Measurements from ENCODE around the gene GRM7.

Gene GRM7

DNA sequence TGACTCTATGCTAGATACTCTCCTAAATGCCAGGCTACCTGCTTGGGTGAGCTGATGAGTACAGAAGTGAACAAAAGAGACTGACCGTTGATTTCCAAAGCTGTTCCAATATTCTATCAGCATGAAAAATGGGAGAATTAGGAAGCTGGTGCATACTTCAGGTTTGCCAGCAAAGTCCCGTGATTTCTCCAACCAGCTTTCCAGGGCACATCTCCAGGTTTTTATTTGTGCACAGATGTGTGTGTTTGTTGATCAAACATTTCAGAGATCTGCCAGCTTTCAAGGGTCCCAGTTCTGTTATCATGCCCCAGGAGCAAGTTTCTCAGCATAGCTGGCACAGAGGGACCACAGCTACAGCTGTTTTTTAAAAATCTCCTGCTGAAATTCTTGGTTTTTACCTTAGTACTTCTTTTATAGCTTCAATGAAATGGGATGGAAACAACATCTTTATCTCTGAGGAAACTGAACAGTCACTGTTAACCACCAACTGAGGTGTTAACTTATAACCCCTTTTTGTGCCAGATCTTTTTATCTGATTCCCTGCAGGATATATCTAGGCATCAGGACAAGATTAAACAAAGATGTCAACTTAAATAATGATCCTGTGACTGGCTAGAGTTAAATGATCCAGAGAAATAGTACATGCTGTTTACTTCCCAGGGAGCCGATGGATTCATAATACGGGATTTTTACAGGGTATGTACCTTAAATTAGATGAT lies 380.8 kb downstream of the GRM7 start:
- no peak for DNase-seq (ENCODE audit: low spot score)

- no peak for DNase-seq (ENCODE audit: low spot score)
These were observed 381.4 kb downstream of the GRM7 start for GRCh38 chr3:7242303-7242635.

GRCh38 chr3:7249493-7250076 lies 388.7 kb downstream of the GRM7 start:
- DNase-seq (ENCODE audit: low spot score), result no peak

GRCh38 chr3:7254251-7254650 lies 393.3 kb downstream of the GRM7 start:
- no peak for DNase-seq (ENCODE audit: low spot score)

DNA sequence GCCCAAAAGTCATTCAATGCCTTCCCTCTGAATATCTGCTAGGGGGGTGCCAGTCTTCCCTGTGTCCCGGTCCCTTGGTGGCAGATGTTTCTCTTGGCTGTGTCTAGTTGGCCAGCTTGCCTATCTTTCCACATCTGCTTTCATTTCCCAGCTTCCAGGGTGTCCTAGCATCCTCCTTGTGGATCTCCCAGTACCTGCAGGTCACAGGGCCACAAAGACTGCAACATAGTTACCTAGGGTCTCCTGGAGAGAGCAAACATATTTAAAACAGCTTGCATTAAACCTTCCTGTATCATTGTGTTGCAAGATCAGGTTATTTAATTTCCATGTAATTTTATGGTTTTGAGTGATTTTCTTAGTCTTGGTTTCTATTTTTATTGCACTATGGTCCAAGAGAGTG lies 400.1 kb downstream of the GRM7 start:
- no peak for DNase-seq (ENCODE audit: low spot score)

- no peak for DNase-seq (ENCODE audit: low spot score)
These were observed 402.7 kb downstream of the GRM7 start for GRCh38 chr3:7263347-7264195.

DNA sequence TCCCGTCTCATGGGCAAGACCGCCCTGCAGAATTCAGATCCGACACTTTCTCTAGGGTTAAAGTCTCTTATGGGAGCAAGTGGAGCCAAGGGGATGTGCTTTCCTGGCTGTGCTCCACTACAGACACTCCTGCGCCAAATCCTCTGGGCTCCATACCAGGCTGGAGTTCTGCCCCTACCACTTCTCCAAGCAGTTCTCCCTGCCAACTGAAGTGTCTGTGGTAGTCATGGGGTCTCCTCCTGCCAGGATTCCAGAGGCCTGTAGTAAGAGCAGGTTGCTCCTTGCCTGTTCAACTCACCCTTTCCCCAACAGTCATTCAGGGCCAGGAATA lies 403.2 kb downstream of the GRM7 start:
- no peak for DNase-seq (ENCODE audit: low spot score)

DNA sequence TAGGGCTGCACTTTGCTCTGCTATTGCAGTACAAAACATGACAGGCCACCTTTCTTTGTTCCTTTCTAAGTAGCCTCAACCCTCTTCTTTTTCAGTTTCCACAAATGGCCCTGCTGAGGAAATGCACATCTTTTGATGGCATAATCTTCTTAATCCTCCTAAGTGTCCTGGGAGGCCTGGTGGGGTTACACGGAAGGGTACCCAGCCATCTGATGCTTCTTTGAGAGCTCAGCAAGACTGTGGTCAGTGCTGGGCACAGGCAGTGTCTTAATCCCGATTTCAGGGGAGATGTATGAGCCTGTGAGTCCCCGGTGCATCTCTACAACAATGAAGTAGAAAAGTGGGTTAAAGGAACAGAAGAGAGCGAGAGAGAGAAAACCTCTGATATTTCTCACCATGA lies 404.8 kb downstream of the GRM7 start:
- no peak for DNase-seq (ENCODE audit: low spot score)

DNA sequence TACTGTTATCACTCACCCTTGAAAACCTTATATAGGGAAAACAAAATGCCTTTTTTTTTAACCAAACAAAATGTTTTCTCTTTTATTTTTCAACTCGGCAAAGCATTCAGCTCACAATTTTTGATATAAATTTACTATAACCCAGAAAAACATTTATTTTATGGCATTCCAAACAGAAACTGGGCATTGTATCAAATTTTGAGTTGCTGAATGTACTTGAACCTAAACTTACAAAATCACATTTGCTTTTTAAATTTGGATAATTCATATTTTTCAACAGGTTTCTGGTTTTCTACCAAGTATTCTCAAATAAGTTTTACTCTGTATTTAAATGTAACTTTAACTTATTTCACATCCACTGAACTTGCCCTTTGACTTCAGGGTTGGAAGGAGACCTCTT lies 405.6 kb downstream of the GRM7 start:
- no peak for DNase-seq (ENCODE audit: low spot score)

- no peak for DNase-seq (ENCODE audit: low spot score)
These were observed 409.8 kb downstream of the GRM7 start for GRCh38 chr3:7270731-7271130.

DNA sequence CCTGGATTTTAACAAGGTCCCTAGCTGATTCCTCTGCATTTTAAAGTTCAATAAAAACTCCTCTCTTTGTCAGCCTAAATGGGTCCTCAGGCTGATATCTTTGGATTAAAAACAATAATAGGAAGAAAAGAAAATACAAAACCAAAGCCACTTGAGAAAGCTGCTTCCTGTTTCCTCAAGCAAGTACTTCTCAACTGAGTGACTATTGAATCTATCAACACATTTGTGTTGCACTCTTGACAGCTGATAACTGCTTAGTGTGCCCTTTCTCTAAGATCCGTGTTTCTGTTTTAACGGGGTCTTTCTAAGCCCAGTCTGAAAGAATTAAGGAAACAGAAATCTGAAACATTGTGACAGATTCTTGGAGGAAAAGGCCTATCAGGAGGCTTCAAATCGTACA lies 410.7 kb downstream of the GRM7 start:
- no peak for DNase-seq (ENCODE audit: low spot score)

GRCh38 chr3:7272203-7272602 lies 411.3 kb downstream of the GRM7 start:
- no peak for DNase-seq (ENCODE audit: low spot score)

GRCh38 chr3:7275396-7275795 lies 414.5 kb downstream of the GRM7 start:
- no peak for DNase-seq (ENCODE audit: low spot score)

- no peak for DNase-seq (ENCODE audit: low spot score)
These were observed 419.4 kb downstream of the GRM7 start for GRCh38 chr3:7280318-7280717.

GRCh38 chr3:7282988-7283387 lies 422.1 kb downstream of the GRM7 start:
- no peak for DNase-seq (ENCODE audit: low spot score)

DNA sequence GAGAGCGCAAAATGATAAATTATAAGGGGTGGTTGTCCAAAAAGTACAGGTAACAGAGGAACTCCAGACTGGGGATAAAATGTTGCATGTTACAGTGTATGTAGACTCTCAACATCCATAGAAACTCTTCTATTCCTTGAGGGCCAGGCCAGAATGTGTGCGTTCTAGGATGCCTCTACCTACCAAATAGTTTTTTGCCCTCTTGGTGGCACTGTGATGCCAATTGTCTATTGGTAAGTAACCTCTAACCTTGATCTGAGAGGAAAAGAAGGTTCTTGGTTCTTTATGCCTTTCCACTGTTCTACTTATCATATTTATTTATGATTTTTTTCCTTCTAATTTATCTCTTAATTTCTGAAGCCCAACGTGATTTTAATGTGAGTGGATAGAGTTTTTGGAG lies 424.6 kb downstream of the GRM7 start:
- no peak for DNase-seq (ENCODE audit: low spot score)

DNA sequence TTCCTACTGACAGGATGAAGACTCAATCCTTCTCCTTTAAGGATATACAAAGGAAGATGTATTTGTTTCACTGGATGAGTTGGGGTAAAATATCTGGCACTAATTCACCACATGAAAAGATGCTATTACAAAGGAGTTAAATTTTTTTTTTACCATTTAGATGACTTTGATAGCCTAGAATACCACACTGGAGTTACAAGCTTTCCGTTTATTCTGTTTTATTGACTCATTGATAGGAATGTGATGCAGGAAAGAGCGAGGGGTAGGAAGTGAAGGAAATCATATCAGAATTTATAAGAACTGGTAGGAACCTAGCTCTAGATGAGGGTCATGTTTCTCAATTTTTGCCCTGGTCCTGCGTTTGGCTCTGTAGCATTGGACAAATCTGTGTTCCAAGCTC lies 427.2 kb downstream of the GRM7 start:
- DNase-seq (ENCODE audit: low spot score), result no peak

GRCh38 chr3:7289121-7289520 lies 428.2 kb downstream of the GRM7 start:
- no peak for DNase-seq (ENCODE audit: low spot score)

DNA sequence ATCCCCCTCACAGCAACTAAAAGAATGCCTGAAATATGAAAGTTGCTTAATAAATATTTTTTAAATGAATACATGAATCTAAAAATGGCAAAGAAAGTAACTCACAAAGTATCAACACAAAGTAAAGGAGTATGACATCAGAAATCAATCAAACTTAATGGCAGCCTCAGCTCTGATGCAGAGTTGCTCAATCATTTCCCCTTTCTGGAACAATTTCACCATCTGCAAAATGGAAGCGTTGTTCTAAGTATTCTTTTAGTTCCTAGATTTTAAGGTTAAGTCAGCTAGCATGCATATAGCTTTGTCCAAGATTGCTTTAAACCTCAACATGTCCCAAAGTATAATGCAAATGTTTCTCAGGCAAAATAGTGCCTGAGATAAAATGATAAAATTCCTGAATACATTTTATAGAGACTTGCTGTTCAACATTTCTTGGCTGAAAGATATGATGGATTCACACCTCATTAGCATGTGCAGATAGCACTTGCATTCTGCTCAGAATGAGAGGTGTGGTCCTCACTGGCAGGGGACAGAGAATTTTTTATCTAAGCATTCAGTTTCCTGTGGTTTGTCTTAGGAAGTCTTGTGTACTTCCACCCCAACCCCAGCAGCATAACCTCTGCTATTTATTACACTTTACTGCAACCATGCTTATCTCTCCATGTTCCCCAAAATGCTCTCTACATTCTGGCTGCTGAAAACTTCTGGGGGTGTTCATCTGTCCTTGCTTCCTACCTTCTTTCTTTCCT lies 429.3 kb downstream of the GRM7 start:
- no peak for DNase-seq (ENCODE audit: low spot score)

- DNase-seq (ENCODE audit: low spot score), result no peak
These were observed 431.4 kb downstream of the GRM7 start for GRCh38 chr3:7292362-7292761.

DNA sequence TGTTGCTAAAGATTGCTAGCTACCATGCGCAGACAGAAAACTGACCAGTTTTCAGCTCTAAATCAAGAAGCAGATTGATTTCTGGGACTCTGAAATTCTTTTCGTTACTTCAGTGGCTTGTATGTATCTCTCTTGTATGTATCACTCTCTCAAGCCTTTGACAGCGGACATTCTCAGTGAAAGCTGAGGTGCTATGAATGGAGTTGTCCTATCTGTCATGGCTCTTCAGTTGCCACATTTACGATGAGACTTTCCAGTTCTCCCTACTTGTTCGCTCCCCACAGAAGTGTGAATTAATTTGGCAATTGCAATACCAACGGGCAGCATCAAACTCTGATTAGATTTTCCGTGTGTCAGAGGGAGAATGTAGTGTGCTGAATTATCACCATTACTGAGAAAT lies 432.4 kb downstream of the GRM7 start:
- DNase-seq (ENCODE audit: low spot score), result no peak

DNA sequence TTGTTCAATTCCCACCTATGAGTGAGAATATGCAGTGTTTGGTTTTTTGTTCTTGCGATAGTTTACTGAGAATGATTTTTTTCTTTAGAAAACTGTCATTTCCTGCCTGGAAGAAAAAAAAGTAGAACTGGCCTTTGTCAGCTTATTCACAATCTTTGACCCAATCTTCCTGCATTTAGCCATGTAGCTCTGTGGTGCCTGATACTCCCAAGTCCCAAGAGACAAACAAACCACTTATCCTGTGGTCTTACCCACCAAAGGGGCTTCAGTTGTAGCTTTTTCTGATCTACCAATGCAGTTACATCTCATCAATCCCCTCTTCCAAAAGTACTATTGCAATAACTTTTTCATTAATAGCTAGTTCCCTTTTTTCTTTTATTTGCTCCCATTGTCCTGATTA lies 444.6 kb downstream of the GRM7 start:
- DNase-seq (ENCODE audit: low spot score), result no peak

DNA sequence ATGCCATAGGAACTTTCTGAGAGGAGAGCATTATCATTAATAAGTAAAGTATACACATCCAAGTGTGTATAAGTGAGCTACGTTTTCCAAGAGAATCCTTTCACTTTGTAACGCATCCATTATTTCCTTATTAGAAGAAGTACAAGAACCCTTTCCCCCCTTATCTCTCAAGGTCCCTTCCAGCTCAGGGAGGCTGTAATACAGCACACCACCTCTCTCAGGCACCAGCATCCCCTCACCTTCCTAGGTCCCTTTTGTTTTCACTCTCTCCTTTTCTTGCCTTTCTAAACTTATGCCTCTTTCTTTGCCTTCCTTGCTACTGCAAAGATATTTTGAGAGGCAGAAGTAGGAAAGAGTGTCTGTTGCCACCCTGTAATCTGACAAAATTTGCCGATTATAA lies 446.0 kb downstream of the GRM7 start:
- DNase-seq (ENCODE audit: low spot score), result no peak
